ENCODE results near the gene NTM.

The NTM gene

GRCh38 chr11:131609921-131610320, 239.5 kb downstream of the NTM start:
- no peak overlapping the region for H3K9ac ChIP-seq (ENCODE audit: low read length)
- no peak for TF ChIP-seq CTCF (IDR thresholded peaks at IDR 0.05; ENCODE audit: low read length)
- no peak for TF ChIP-seq EZH2 (IDR thresholded peaks at IDR 0.05; ENCODE audit: borderline replicate concordance, low read length)

GRCh38 chr11:131611322-131611721, 240.9 kb downstream of the NTM start:
- H2AFZ ChIP-seq (ENCODE audit: low read length) = no peak overlapping the region
- TF ChIP-seq EZH2 (IDR thresholded peaks at IDR 0.05; ENCODE audit: borderline replicate concordance, low read length) (no peak), CTCF (IDR thresholded peaks at IDR 0.05; ENCODE audit: low read length) (no peak)
- H3K36me3 ChIP-seq (ENCODE audit: insufficient read depth, low read length) = no peaks in the 10 kb centered on the region
- H4K20me1 ChIP-seq (ENCODE audit: insufficient read depth, low read length) = no peaks in the 10 kb centered on the region
- no peaks in the 10 kb centered on the region for H3K9me2 ChIP-seq (ENCODE audit: low read depth, low read length)
- no peak overlapping the region for H3K4me2 ChIP-seq (ENCODE audit: low read length)
- no peaks in the 10 kb centered on the region for H3K79me2 ChIP-seq (ENCODE audit: insufficient read depth, low read length)
- H3K27me3 ChIP-seq (ENCODE audit: insufficient read depth, low read length) = no peaks in the 10 kb centered on the region
- H3K4me3 ChIP-seq (ENCODE audit: low read depth, low read length, poor library complexity, severe bottlenecking) = no peak overlapping the region
- H3K9me3 ChIP-seq (ENCODE audit: low read length) = no peaks in the 10 kb centered on the region
- no peaks in the 10 kb centered on the region for H3F3A ChIP-seq (ENCODE audit: insufficient read depth, low read length)
- H3K9ac ChIP-seq (ENCODE audit: low read length) = no peak overlapping the region
- H3K27ac ChIP-seq (ENCODE audit: low read depth, low read length, poor library complexity, severe bottlenecking) = no peak overlapping the region
- H3K4me1 ChIP-seq (ENCODE audit: insufficient read depth, low read length, severe bottlenecking) = no peaks in the 10 kb centered on the region

More at GRCh38 chr11:131609921-131610320, 239.5 kb downstream of the NTM start:
- Histone ChIP-seq H3K27ac (ENCODE audit: low read depth, low read length, poor library complexity, severe bottlenecking) (no peak overlapping the region), H3K27me3 (ENCODE audit: insufficient read depth, low read length) (no peaks in the 10 kb centered on the region), H3K9me2 (ENCODE audit: low read depth, low read length) (no peaks in the 10 kb centered on the region), H3F3A (ENCODE audit: insufficient read depth, low read length) (no peaks in the 10 kb centered on the region), H3K4me1 (ENCODE audit: insufficient read depth, low read length, severe bottlenecking) (no peaks in the 10 kb centered on the region), H2AFZ (ENCODE audit: low read length) (no peak overlapping the region), H3K4me2 (ENCODE audit: low read length) (no peak overlapping the region), H3K79me2 (ENCODE audit: insufficient read depth, low read length) (no peaks in the 10 kb centered on the region), H3K9me3 (ENCODE audit: low read length) (no peaks in the 10 kb centered on the region), H4K20me1 (ENCODE audit: insufficient read depth, low read length) (no peaks in the 10 kb centered on the region), H3K4me3 (ENCODE audit: low read depth, low read length, poor library complexity, severe bottlenecking) (no peak overlapping the region), H3K36me3 (ENCODE audit: insufficient read depth, low read length) (no peaks in the 10 kb centered on the region)

GRCh38 chr11:131612533-131612932, 242.1 kb downstream of the NTM start:
- Histone ChIP-seq H3K4me3 (ENCODE audit: low read depth, low read length, poor library complexity, severe bottlenecking) (no peak overlapping the region), H3K9me2 (ENCODE audit: low read depth, low read length) (no peaks in the 10 kb centered on the region), H3K4me2 (ENCODE audit: low read length) (no peak overlapping the region), H3K4me1 (ENCODE audit: insufficient read depth, low read length, severe bottlenecking) (no peaks in the 10 kb centered on the region), H3K27ac (ENCODE audit: low read depth, low read length, poor library complexity, severe bottlenecking) (no peak overlapping the region), H3K79me2 (ENCODE audit: insufficient read depth, low read length) (no peaks in the 10 kb centered on the region), H4K20me1 (ENCODE audit: insufficient read depth, low read length) (no peaks in the 10 kb centered on the region), H2AFZ (ENCODE audit: low read length) (no peak overlapping the region), H3F3A (ENCODE audit: insufficient read depth, low read length) (no peaks in the 10 kb centered on the region), H3K27me3 (ENCODE audit: insufficient read depth, low read length) (no peaks in the 10 kb centered on the region), H3K36me3 (ENCODE audit: insufficient read depth, low read length) (no peaks in the 10 kb centered on the region), H3K9me3 (ENCODE audit: low read length) (no peaks in the 10 kb centered on the region), H3K9ac (ENCODE audit: low read length) (no peak overlapping the region)
- TF ChIP-seq EZH2 (IDR thresholded peaks at IDR 0.05; ENCODE audit: borderline replicate concordance, low read length) (no peak), CTCF (IDR thresholded peaks at IDR 0.05; ENCODE audit: low read length) (no peak)

Measured in OCI-LY1 (cell line).